Ramos (cell line): ENCODE data around the gene LIMA1.
"Not testable (repeated sequence)": the region's sequence is repeated elsewhere in the genome, so short reads cannot be mapped to it uniquely, and the experiment has no call there.

Source experiments
- in situ Hi-C: fragments of 300-500 bp; cut with MboI; formaldehyde crosslinking; loops from one replicate; pipeline ENCODE4 v1.14.3; 2022; ENCODE audit warnings: low sequenced_read_pairs; ENCODE audit not compliant: unreplicated experiment

LIMA1 gene

GRCh38 chr12:50221228-50222008 is 61.9 kb downstream of the LIMA1 start:
- in situ Hi-C loops, result no loop called here

GRCh38 chr12:50220363-50220995 is 62.8 kb downstream of the LIMA1 start:
- in situ Hi-C loops, result no loop called here

- in situ Hi-C loops, result no loop called here
Measured at GRCh38 chr12:50219544-50219943, 63.8 kb downstream of the LIMA1 start.

- in situ Hi-C loops, result not testable (repeated sequence)
Measured at GRCh38 chr12:50219001-50219400, 64.3 kb downstream of the LIMA1 start.

GRCh38 chr12:50218386-50218785 is 64.9 kb downstream of the LIMA1 start:
- in situ Hi-C loops, result no loop called here

- in situ Hi-C loops, result no loop called here
Measured at GRCh38 chr12:50217202-50217601, 66.1 kb downstream of the LIMA1 start.

GRCh38 chr12:50215033-50215432 is 68.3 kb downstream of the LIMA1 start:
- in situ Hi-C loops, result no loop called here

GRCh38 chr12:50214018-50214417 is 69.3 kb downstream of the LIMA1 start:
- in situ Hi-C loops, result no loop called here

- in situ Hi-C loops, result no loop called here
Measured at GRCh38 chr12:50213439-50213838, 69.9 kb downstream of the LIMA1 start.

GRCh38 chr12:50212071-50212467 is 71.3 kb downstream of the LIMA1 start:
- in situ Hi-C loops, result no loop called here

- in situ Hi-C loops, result no loop called here
Measured at GRCh38 chr12:50211392-50212070, 71.8 kb downstream of the LIMA1 start.

GRCh38 chr12:50207424-50207823 is 75.9 kb downstream of the LIMA1 start:
- in situ Hi-C loops, result no loop called here

- in situ Hi-C loops, result no loop called here
Measured at GRCh38 chr12:50205648-50206047, 77.7 kb downstream of the LIMA1 start.

GRCh38 chr12:50203691-50204090 is 79.6 kb downstream of the LIMA1 start:
- in situ Hi-C loops, result no loop called here

- in situ Hi-C loops, result no loop called here
Measured at GRCh38 chr12:50201987-50202521, 81.3 kb downstream of the LIMA1 start.

GRCh38 chr12:50200552-50201273 is 82.6 kb downstream of the LIMA1 start:
- in situ Hi-C loops, result no loop called here

- in situ Hi-C loops, result no loop called here
Measured at GRCh38 chr12:50198829-50199228, 84.5 kb downstream of the LIMA1 start.

GRCh38 chr12:50197297-50197727 is 86.0 kb downstream of the LIMA1 start:
- in situ Hi-C loops, result no loop called here

GRCh38 chr12:50196537-50196936 is 86.8 kb downstream of the LIMA1 start:
- in situ Hi-C loops, result no loop called here

- in situ Hi-C loops, result no loop called here
Measured at GRCh38 chr12:50195832-50196231, 87.5 kb downstream of the LIMA1 start.
